Mucosa of descending colon (tissue), 3 donors: ENCODE measurements around the gene ATP2A1. TPM values are rescaled to one million over a fixed set of nuclear protein-coding genes. Genes with fewer than 3 reads are reported as not detected.

ENCODE experiments used
- ATAC-seq: fragments of 200-7000 bp; cut with Tn5 transposase; one replicate; pipeline ENCODE4 v1.9.1; 2020; ENCODE audit warnings: mild to moderate bottlenecking, moderate library complexity
- DNase-seq, 3 donors: peaks; one replicate each; pipeline ENCODE4 v3.0.0-alpha.2; 2020
- H3K36me3 ChIP-seq: fragments of 200-600 bp; one replicate; pipeline ENCODE4 v1.8.0; 2021; ENCODE audit warnings: low read depth, mild to moderate bottlenecking
- H3K4me1 ChIP-seq: fragments of 200-600 bp; one replicate; pipeline ENCODE4 v1.8.0; 2021; ENCODE audit warnings: low read depth, mild to moderate bottlenecking
- H3K4me3 ChIP-seq: fragments of 200-600 bp; one replicate; pipeline ENCODE4 v1.8.0; 2021; ENCODE audit warnings: mild to moderate bottlenecking
- H3K9me3 ChIP-seq: fragments of 200-600 bp; one replicate; pipeline ENCODE4 v1.8.0; 2021; ENCODE audit warnings: mild to moderate bottlenecking
- CTCF ChIP-seq: fragments of 200-600 bp; IDR thresholded peaks from one replicate; pipeline ENCODE4 v1.8.0; 2022; ENCODE audit warnings: antibody characterized with exemption, mild to moderate bottlenecking
- intact Hi-C, 2 donors: fragments of 100-400 bp; cut with DNase I in 1 of 2; cut with micrococcal nuclease in 1 of 2; formaldehyde crosslinking; loops; one replicate each; pipeline versions ENCODE4 v1.11.0 to v1.11.1; 2022; cut with DNase I, micrococcal nuclease
- total RNA-seq, 3 donors: library from RNA; stranded (reverse); fragmentation: NEBNext Ultra II Directional in 2 of 3; extraction: Animal tissue kit (Norgen Biotek cat#: 25700) in 2 of 3; gene quantifications; one replicate each; pipeline versions ENCODE4 v1.2.1 to v1.2.4, GENCODE V29; 2021 to 2023
- donor health status: DM: no; HTN: no; CAD: no; lungs with moderate emphysema.
- donor health status: DM: no; HTN: no; CAD: no.
- donor health status: DM: no; HTN: yes; CAD: no.

The ATP2A1 gene
- total RNA-seq, 3 donors from 2014 or later, result 0.96 to 1.7 (median 1.6) TPM

GRCh38 chr16:28835864-28836760 lies 42.2 kb upstream of the ATP2A1 start:
- intact Hi-C loops, result no loop called here
- ATAC-seq (no peak), DNase-seq (no peak)
- TF ChIP-seq CTCF, result no peak
- Histone ChIP-seq H3K4me3 (no peak overlapping the region), H3K4me1 (no peaks in the 10 kb centered on the region), H3K36me3 (peaks cover 29% of the 10 kb centered on the region), H3K9me3 (no peaks in the 10 kb centered on the region)

- intact Hi-C loops, result no loop called here
- H3K36me3 ChIP-seq, result peaks cover 29% of the 10 kb centered on the region
- no peak for ATAC-seq
Observed at GRCh38 chr16:28836761-28837064, 41.6 kb upstream of the ATP2A1 start.

GRCh38 chr16:28837672-28838557 lies 40.4 kb upstream of the ATP2A1 start:
- no peak for DNase-seq
- peaks cover 26% of the 10 kb centered on the region for H3K36me3 ChIP-seq
- no peak for ATAC-seq
- intact Hi-C loops, result loop anchor here in 1 of 2 donors (2.0 kb wide), 1 partner anchor 13 kb away; no protein-coding TSS in a partner anchor
- no peak for TF ChIP-seq CTCF
- no peak overlapping the region for H3K4me3 ChIP-seq
- H3K9me3 ChIP-seq, result no peaks in the 10 kb centered on the region
- H3K4me1 ChIP-seq, result no peaks in the 10 kb centered on the region

More at GRCh38 chr16:28836761-28837064, 41.6 kb upstream of the ATP2A1 start:
- H3K4me3 ChIP-seq, result no peak overlapping the region
- TF ChIP-seq CTCF, result no peak
- no peaks in the 10 kb centered on the region for H3K9me3 ChIP-seq
- DNase-seq, result no peak
- no peaks in the 10 kb centered on the region for H3K4me1 ChIP-seq

- intact Hi-C loops, result loop anchor here in 1 of 2 donors (2.0 kb wide), 1 partner anchor 14 kb away; no protein-coding TSS in a partner anchor
- DNase-seq (no peak), ATAC-seq (no peak)
- no peak overlapping the region for H3K4me3 ChIP-seq
- H3K4me1 ChIP-seq, result no peaks in the 10 kb centered on the region
- peaks cover 22% of the 10 kb centered on the region for H3K36me3 ChIP-seq
- TF ChIP-seq CTCF, result no peak
- H3K9me3 ChIP-seq, result no peaks in the 10 kb centered on the region
Observed at GRCh38 chr16:28838558-28838918, 39.8 kb upstream of the ATP2A1 start.

GRCh38 chr16:28839004-28839639 lies 39.2 kb upstream of the ATP2A1 start:
- intact Hi-C loops, result loop anchor here in 1 of 2 donors (2.0 kb wide), 1 partner anchor 14 kb away; no protein-coding TSS in a partner anchor
- TF ChIP-seq CTCF, result no peak
- DNase-seq (no peak), ATAC-seq (no peak)
- H3K4me3 ChIP-seq, result no peak overlapping the region
- no peaks in the 10 kb centered on the region for H3K9me3 ChIP-seq
- no peaks in the 10 kb centered on the region for H3K4me1 ChIP-seq
- H3K36me3 ChIP-seq, result peaks cover 21% of the 10 kb centered on the region
